ENCODE results near the gene UBE2E2.
"Not testable (repeated sequence)": the region's sequence is repeated elsewhere in the genome, so short reads cannot be mapped to it uniquely, and the experiment has no call there.

The UBE2E2 gene

DNA sequence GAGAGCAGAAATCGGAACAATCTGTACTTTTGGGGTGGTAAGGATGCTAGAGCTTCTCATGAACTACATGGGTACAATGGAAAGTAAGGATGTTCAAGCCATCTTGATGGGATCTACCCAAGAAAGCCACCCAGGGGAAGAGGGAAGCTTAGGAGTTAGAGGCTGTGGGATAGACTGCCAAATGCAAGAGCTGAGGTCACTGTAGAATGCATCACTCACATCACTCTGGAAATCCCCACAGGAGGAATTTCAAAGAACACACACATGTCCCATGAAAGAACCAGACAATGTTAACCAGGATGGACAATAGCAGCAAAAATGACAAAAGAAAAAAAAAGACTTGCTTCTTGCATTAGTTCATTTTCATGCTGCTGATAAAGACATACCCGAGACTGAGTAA lies 32.8 kb upstream of the UBE2E2 start:
- no peak overlapping the region for H3K9ac ChIP-seq (ENCODE audit: low read depth, low read length)
- H3K4me3 ChIP-seq (ENCODE audit: low read length) = no peak overlapping the region
- no peaks in the 10 kb centered on the region for H3K9me3 ChIP-seq (replicated peaks; ENCODE audit: low read length)
- peaks cover 21% of the 10 kb centered on the region for H3K27me3 ChIP-seq (ENCODE audit: control insufficient read depth, insufficient read depth, low read length)
- no peaks in the 10 kb centered on the region for H3K4me1 ChIP-seq (ENCODE audit: control insufficient read depth, insufficient read depth, low read length)
- no peak overlapping the region for H3K4me2 ChIP-seq (ENCODE audit: low read length)
- no peaks in the 10 kb centered on the region for H3K36me3 ChIP-seq (ENCODE audit: insufficient read depth, low read length)

DNA sequence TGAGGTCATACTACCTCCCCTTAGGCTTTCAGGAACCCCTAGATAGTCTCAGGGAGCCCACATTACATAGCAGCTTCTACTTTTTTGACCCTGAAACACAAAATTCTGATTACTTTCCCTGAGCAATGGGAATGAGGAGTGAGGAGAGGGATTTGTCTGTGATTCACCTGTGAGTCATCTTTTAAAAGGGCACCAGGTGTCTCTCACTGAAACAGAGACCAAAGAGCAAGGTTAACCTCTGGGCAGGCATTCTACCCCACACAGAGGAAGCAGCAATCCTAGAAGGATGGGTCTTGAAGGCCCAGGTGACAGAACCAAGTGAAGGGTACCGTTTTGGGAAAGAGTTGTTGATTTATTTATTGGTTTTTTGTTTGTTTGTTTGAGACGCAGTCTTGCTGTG lies 31.1 kb upstream of the UBE2E2 start:
- H3K4me3 ChIP-seq (ENCODE audit: low read length) = no peak overlapping the region
- no peaks in the 10 kb centered on the region for H3K36me3 ChIP-seq (ENCODE audit: insufficient read depth, low read length)

DNA sequence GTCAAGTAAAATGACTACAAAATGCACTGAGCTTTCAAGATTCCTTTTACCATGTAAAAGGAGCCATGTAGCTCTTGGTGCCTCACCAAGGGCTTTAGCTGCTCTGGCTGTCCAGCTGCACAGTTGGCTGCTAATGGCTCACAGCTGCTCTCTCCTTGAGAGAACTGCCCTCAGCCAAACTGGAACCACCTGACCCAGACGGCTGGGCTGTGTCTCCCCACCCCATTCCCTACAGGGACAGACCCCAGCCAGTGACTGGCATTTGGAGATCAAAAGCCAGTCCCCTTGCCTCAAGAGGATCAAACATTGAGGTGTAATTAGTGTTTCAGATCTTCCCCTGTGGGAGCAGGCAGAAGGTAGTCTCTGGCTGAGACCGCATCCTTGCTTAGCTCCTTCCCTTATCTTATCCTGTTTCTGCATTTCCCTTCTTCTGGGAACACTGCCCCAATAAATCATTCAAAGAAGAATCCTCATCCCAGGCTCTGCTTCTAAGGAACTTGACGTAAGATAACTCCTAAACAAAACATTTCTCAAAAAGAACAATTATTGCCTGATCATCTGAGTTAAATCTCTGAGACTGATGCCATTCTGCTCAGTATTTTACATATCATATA lies 28.6 kb upstream of the UBE2E2 start:
- Histone ChIP-seq H3K36me3 (ENCODE audit: insufficient read depth, low read length) (no peaks in the 10 kb centered on the region), H3K9ac (ENCODE audit: low read depth, low read length) (no peak overlapping the region), H3K4me1 (ENCODE audit: control insufficient read depth, insufficient read depth, low read length) (no peaks in the 10 kb centered on the region), H3K9me3 (replicated peaks; ENCODE audit: low read length) (no peaks in the 10 kb centered on the region), H3K4me2 (ENCODE audit: low read length) (no peak overlapping the region), H3K27me3 (ENCODE audit: control insufficient read depth, insufficient read depth, low read length) (peaks cover 10% of the 10 kb centered on the region), H3K4me3 (ENCODE audit: low read length) (no peak overlapping the region)

More for the DNA sequence above, 31.1 kb upstream of the UBE2E2 start:
- H3K9me3 ChIP-seq (replicated peaks; ENCODE audit: low read length) = no peaks in the 10 kb centered on the region
- no peak overlapping the region for H3K4me2 ChIP-seq (ENCODE audit: low read length)
- no peaks in the 10 kb centered on the region for H3K4me1 ChIP-seq (ENCODE audit: control insufficient read depth, insufficient read depth, low read length)
- peaks cover 10% of the 10 kb centered on the region for H3K27me3 ChIP-seq (ENCODE audit: control insufficient read depth, insufficient read depth, low read length)
- no peak overlapping the region for H3K9ac ChIP-seq (ENCODE audit: low read depth, low read length)

DNA sequence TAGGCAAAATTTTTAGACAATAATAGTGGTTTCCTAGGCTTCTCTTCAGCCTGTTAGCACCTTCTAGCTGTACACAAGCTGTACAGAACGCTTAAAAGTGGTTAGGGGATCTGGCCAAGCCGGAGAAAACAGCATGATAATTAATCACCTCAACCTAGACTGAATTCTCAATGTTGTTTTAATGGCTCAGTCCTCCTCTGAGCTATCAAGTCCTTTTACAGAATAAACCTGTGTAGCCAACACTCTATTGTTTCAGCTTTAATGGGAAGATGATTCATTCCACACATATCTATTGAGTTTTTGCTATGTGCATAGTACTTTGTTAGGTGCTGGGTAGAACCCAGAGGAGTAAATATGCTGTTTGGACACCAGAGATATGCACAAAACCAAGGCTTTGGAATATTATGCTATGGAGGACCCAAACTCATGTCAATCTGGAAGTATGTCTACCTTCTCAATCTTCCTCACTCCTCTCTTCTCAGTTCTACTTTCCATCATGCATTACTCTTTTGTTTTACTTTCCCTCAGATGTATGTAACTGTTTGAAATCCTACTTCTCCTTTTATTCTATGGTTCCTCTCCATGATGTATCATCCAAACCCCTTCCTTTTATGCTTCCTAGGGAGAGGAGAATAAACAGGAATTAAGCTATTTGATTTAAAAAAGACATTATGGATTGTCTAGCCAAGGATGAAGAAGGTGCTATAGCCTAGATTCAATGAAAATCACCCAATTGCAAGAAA lies 27.6 kb upstream of the UBE2E2 start:
- Histone ChIP-seq H3K4me1 (ENCODE audit: control insufficient read depth, insufficient read depth, low read length) (no peaks in the 10 kb centered on the region), H3K9ac (ENCODE audit: low read depth, low read length) (no peak overlapping the region), H3K4me2 (ENCODE audit: low read length) (no peak overlapping the region), H3K4me3 (ENCODE audit: low read length) (no peak overlapping the region), H3K36me3 (ENCODE audit: insufficient read depth, low read length) (no peaks in the 10 kb centered on the region), H3K9me3 (replicated peaks; ENCODE audit: low read length) (no peaks in the 10 kb centered on the region), H3K27me3 (ENCODE audit: control insufficient read depth, insufficient read depth, low read length) (peaks cover 10% of the 10 kb centered on the region)

DNA sequence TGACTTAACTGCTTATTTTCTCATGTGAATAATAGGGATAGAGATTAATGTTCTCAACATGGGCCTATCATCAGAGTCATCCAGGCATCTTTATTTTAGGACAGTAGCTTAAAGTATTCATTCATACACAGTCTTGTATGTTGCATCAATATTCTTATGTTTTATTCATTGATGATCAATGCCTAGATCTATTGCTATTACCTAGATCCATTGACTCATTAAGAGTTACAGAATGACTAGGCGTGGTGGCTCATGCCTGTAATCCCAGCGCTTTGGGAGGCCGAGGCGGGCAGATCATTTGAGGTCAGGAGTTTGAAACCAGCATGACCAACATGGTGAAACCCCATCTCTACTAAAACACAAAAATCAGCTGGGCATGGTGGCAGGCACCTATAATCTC lies 26.3 kb upstream of the UBE2E2 start:
- H3K4me3 ChIP-seq (ENCODE audit: low read length); H3K4me2 ChIP-seq (ENCODE audit: low read length); H3K9me3 ChIP-seq (replicated peaks; ENCODE audit: low read length): not testable (repeated sequence)

DNA sequence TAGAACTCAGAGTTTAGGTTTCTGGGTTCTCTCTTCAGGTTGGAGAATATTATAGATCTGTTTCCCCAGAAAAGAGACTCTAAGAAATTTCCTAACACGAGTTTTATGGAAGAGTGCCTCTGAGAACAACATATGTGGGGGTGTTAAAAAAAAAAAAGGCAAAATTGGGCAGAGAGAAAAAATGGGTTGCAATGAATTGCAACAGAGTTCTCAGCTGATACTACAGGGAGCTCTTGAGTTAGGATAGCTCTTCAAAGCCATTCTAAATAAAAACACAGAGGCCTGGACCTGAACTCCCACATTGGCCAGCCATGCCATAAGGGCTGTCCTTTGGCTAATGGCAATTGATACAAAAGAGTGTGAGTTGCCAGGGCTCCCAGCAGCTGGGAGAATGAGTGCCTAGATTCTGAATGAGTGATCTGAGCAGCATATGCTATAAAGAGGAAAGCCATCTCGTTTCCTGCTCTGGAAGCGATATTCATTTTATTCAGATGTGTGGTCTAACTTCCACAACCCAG lies 20.1 kb upstream of the UBE2E2 start:
- H3K27me3 ChIP-seq (ENCODE audit: control insufficient read depth, insufficient read depth, low read length) = no peaks in the 10 kb centered on the region
- H3K4me3 ChIP-seq (ENCODE audit: low read length) = no peak overlapping the region
- H3K9me3 ChIP-seq (replicated peaks; ENCODE audit: low read length) = no peaks in the 10 kb centered on the region
- no peak overlapping the region for H3K9ac ChIP-seq (ENCODE audit: low read depth, low read length)
- H3K36me3 ChIP-seq (ENCODE audit: insufficient read depth, low read length) = no peaks in the 10 kb centered on the region
- H3K4me1 ChIP-seq (ENCODE audit: control insufficient read depth, insufficient read depth, low read length) = no peaks in the 10 kb centered on the region
- no peak overlapping the region for H3K4me2 ChIP-seq (ENCODE audit: low read length)

More for the DNA sequence above, 26.3 kb upstream of the UBE2E2 start:
- not testable (repeated sequence) for H3K4me1 ChIP-seq (ENCODE audit: control insufficient read depth, insufficient read depth, low read length); H3K9ac ChIP-seq (ENCODE audit: low read depth, low read length); H3K27me3 ChIP-seq (ENCODE audit: control insufficient read depth, insufficient read depth, low read length); H3K36me3 ChIP-seq (ENCODE audit: insufficient read depth, low read length)

DNA sequence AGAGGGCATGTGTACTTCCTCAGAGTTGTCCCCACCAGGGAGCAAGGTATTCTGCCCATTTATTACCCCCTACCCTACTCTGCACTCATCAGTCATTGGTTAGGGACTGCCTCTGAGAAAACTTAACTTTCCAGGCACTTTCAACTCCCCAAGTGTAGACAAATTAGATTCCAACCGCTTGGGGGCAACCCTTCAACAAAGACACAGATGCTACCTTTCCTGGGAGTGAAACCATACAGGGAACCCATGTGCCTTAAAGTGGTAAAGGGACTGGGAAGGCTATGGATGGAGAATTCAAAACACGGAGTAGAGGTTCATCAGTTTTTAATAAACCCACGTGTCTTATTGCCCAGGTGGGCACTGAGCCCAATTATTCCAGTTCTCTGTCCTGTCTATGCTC lies 19.4 kb upstream of the UBE2E2 start:
- no peaks in the 10 kb centered on the region for H3K36me3 ChIP-seq (ENCODE audit: insufficient read depth, low read length)
- H3K9ac ChIP-seq (ENCODE audit: low read depth, low read length) = no peak overlapping the region
- H3K27me3 ChIP-seq (ENCODE audit: control insufficient read depth, insufficient read depth, low read length) = no peaks in the 10 kb centered on the region
- no peaks in the 10 kb centered on the region for H3K4me1 ChIP-seq (ENCODE audit: control insufficient read depth, insufficient read depth, low read length)
- H3K4me3 ChIP-seq (ENCODE audit: low read length) = no peak overlapping the region
- no peaks in the 10 kb centered on the region for H3K9me3 ChIP-seq (replicated peaks; ENCODE audit: low read length)
- no peak overlapping the region for H3K4me2 ChIP-seq (ENCODE audit: low read length)

DNA sequence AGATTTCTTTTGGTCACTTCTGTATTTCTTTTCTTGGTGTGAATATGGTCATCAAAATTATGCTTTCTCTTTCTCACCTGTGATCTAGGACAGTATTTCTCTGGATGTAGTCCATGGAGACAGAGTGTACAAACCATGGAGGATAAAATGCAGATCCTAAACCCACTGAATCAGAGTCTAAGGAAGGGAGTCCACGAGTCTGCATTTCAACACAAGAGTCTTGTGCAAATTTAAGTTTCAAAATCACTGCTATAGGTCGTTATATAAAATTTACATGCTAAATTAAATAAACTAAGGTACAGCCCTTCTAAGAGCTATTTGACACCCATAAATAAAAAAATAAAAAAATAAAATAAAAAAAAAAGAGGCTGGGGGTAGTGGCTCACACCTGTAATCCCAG lies 17.3 kb upstream of the UBE2E2 start:
- H3K4me2 ChIP-seq (ENCODE audit: low read length) = no peak overlapping the region
- no peak overlapping the region for H3K9ac ChIP-seq (ENCODE audit: low read depth, low read length)
- no peak overlapping the region for H3K4me3 ChIP-seq (ENCODE audit: low read length)
- H3K27me3 ChIP-seq (ENCODE audit: control insufficient read depth, insufficient read depth, low read length) = no peaks in the 10 kb centered on the region
- no peaks in the 10 kb centered on the region for H3K9me3 ChIP-seq (replicated peaks; ENCODE audit: low read length)
- H3K4me1 ChIP-seq (ENCODE audit: control insufficient read depth, insufficient read depth, low read length) = no peaks in the 10 kb centered on the region
- H3K36me3 ChIP-seq (ENCODE audit: insufficient read depth, low read length) = no peaks in the 10 kb centered on the region

DNA sequence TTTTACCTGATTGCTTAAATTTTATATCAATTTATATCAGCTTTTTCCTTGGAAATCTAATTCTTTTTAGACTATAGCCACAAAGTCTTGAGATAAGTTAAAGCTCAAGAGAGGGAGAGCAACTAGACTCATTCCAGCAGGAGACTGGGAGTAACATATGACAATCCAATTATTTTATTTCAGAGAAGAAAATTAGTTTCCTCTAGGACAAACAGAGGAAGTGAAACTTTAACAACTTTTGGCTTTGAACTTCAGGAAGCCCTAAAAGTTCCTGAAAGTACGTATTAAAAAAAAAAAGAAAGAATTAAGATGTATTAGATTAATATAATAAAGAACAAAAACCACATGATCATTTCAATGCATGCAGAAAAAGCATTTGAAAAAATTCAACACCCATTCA lies 13.9 kb upstream of the UBE2E2 start:
- H3K9me3 ChIP-seq (replicated peaks; ENCODE audit: low read length) = no peaks in the 10 kb centered on the region
- H3K36me3 ChIP-seq (ENCODE audit: insufficient read depth, low read length) = no peaks in the 10 kb centered on the region
- H3K27me3 ChIP-seq (ENCODE audit: control insufficient read depth, insufficient read depth, low read length) = peaks cover 14% of the 10 kb centered on the region
- H3K4me3 ChIP-seq (ENCODE audit: low read length) = no peak overlapping the region
- no peaks in the 10 kb centered on the region for H3K4me1 ChIP-seq (ENCODE audit: control insufficient read depth, insufficient read depth, low read length)
- H3K4me2 ChIP-seq (ENCODE audit: low read length) = no peak overlapping the region
- H3K9ac ChIP-seq (ENCODE audit: low read depth, low read length) = no peak overlapping the region

DNA sequence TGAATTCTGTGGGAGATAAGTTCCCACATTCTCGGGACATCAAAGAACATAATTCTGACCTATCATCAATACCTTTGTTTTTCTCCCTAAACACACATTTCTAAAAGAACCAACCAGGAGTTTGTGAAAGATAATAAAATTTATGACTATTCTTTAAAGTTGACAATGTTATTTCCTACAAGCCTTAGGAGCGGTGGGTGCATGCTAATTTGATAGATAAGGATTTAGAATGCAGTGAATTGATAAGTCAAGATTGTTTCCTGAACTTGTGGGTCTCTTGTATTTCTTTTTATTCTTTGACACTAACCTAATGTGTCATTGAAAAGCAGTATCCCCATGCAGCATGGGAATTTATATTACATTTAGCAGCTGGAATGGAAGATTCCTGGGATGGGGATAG lies 10.3 kb upstream of the UBE2E2 start:
- no peaks in the 10 kb centered on the region for H3K36me3 ChIP-seq (ENCODE audit: insufficient read depth, low read length)
- H3K4me1 ChIP-seq (ENCODE audit: control insufficient read depth, insufficient read depth, low read length) = no peaks in the 10 kb centered on the region
- peaks cover 30% of the 10 kb centered on the region for H3K27me3 ChIP-seq (ENCODE audit: control insufficient read depth, insufficient read depth, low read length)
- H3K4me2 ChIP-seq (ENCODE audit: low read length) = no peak overlapping the region
- no peak overlapping the region for H3K4me3 ChIP-seq (ENCODE audit: low read length)
- no peak overlapping the region for H3K9ac ChIP-seq (ENCODE audit: low read depth, low read length)
- H3K9me3 ChIP-seq (replicated peaks; ENCODE audit: low read length) = no peaks in the 10 kb centered on the region

DNA sequence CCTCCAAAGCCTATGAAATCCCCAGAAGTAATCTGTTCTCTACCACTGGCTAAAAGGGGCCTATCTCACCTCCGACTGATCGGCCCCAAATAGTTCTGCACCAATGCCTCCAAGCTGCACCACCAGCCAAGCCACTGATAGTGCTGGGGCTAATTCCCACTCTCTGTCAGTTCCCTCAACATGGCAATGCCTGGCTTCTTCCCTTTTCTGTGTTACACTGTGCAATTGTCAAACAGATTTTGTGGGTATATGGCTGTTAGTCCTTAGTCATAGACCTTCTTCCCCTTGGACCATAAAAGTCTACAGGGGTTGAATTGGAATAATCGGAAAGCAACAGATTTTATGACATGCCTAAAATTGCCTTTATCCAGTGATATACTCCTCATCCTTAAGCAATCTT lies 9.3 kb upstream of the UBE2E2 start:
- Histone ChIP-seq H3K4me3 (ENCODE audit: low read length) (no peak overlapping the region), H3K27me3 (ENCODE audit: control insufficient read depth, insufficient read depth, low read length) (peaks cover 30% of the 10 kb centered on the region), H3K36me3 (ENCODE audit: insufficient read depth, low read length) (no peaks in the 10 kb centered on the region), H3K4me1 (ENCODE audit: control insufficient read depth, insufficient read depth, low read length) (no peaks in the 10 kb centered on the region), H3K9ac (ENCODE audit: low read depth, low read length) (no peak overlapping the region), H3K4me2 (ENCODE audit: low read length) (no peak overlapping the region), H3K9me3 (replicated peaks; ENCODE audit: low read length) (no peaks in the 10 kb centered on the region)

DNA sequence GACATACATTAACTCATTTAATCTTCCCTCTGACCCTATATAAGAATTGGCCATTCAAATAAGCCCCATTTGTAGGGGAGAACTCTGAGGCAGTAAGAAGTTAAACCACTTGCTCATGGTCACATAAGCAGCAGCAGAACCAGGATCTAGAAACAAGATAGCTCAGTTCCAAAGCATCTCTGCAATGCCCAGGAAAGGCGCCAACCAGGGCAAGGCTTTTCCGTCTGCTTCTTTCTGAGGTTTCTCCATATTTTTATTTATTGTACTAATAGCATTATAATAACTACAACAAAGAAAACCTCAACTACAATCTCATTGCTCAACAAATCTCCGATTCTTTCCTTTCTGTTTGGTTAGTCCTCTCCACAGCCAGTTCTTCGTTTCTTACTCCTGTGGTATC lies 4.3 kb upstream of the UBE2E2 start:
- Histone ChIP-seq H3K4me3 (ENCODE audit: low read length) (no peak overlapping the region), H3K4me2 (ENCODE audit: low read length) (no peak overlapping the region), H3K9ac (ENCODE audit: low read depth, low read length) (no peak overlapping the region), H3K27me3 (ENCODE audit: control insufficient read depth, insufficient read depth, low read length) (peaks cover 23% of the 10 kb centered on the region), H3K36me3 (ENCODE audit: insufficient read depth, low read length) (no peaks in the 10 kb centered on the region), H3K4me1 (ENCODE audit: control insufficient read depth, insufficient read depth, low read length) (peaks cover 6% of the 10 kb centered on the region), H3K9me3 (replicated peaks; ENCODE audit: low read length) (no peaks in the 10 kb centered on the region)
